ENCODE data around the gene OR51F2.
"Not testable (repeated sequence)": the region's sequence is repeated elsewhere in the genome, so short reads cannot be mapped to it uniquely, and the experiment has no call there.

OR51F2 gene

DNA sequence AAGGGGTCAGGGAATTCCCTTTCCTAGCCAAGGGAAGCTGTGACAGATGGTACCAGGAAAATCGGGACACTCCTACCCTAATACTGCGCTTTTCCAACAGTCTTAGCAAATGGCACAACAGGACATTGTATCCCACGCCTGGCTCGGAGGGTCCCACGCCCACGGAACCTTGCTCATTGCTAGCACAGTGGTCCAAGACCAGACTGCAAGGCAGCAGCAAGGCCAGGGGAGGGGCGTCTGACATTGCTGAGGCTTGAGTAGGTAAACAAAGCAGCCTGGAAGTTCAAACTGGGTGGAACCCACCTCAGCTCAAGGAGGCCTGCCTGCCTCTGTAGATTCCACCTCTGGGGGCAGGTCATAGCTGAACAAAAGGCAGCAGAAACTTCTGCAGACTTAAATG is 33.2 kb downstream of the OR51F2 start:
- H3K4me1 Mint-ChIP-seq; H3K27ac Mint-ChIP-seq; ATAC-seq; H3K9me3 Mint-ChIP-seq; H3K36me3 Mint-ChIP-seq; DNase-seq (ENCODE audit: low spot score in 2 of 2); H3K4me3 Mint-ChIP-seq: not testable (repeated sequence)

DNA sequence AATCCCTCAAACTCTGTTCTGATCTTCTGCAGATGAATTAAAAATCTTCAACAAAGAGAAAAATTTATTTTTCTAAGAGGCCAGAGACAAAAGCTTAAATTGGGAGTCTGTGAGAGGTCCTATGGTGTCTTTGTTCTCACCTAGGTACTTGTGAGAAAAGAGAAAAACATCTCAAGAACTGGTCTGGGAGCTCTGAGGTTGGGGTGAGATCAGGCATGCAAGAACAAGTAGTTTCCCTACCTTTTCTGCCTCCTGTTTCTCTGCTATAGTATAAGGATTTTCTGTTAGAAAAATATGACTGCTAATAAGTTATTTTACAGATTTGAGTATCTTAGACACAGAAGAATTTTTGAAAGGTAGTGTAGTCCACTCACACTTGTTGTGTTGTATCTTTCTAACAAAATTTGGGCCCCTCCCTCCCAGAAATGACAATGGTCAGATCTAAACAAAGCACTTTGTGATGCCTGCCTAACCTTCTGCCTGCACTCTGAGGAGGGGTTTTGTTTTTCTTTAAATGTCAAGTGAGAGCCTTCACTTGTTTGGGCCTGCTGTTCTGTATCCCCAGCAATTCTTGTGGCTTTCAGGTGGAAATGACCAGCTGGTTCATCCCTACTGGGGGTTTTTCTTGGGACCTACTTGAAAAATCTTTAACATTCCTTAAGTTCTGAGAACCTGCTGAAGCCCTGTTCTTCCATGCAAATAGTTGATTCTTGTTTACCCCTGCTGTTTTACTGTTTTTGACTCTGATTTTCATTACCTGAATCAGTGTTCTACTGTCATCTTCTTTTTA is 41.5 kb downstream of the OR51F2 start:
- no peaks in the 10 kb centered on the region for H3K9me3 Mint-ChIP-seq
- H3K4me3 Mint-ChIP-seq, result no peak overlapping the region
- DNase-seq (ENCODE audit: low spot score in 2 of 2) (no peak), ATAC-seq (no peak)
- H3K27ac Mint-ChIP-seq, result no peak overlapping the region
- H3K4me1 Mint-ChIP-seq, result no peaks in the 10 kb centered on the region
- no peaks in the 10 kb centered on the region for H3K36me3 Mint-ChIP-seq

DNA sequence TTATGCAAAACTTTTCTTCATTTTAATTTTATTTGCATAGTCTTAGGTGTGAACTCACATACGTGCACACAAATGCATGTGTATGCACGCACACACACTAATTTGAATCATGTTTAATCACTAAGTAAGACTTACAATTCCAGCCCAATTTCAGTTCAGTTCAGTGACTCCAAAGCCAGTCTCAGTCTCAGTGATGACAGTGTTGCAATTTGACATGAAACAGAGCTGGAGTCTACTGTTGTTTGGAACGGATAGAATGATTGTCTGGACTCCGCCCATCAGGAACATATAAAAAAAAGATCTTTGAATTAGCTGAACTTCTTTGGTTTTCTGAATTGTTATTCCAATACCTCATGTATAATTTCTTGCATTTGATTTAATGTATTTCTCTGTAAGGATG is 42.8 kb downstream of the OR51F2 start:
- no peak for DNase-seq (ENCODE audit: low spot score in 2 of 2)
- no peak overlapping the region for H3K4me3 Mint-ChIP-seq
- H3K9me3 Mint-ChIP-seq, result no peaks in the 10 kb centered on the region
- ATAC-seq, result no peak
- no peaks in the 10 kb centered on the region for H3K36me3 Mint-ChIP-seq
- H3K27ac Mint-ChIP-seq, result no peak overlapping the region
- H3K4me1 Mint-ChIP-seq, result no peaks in the 10 kb centered on the region

DNA sequence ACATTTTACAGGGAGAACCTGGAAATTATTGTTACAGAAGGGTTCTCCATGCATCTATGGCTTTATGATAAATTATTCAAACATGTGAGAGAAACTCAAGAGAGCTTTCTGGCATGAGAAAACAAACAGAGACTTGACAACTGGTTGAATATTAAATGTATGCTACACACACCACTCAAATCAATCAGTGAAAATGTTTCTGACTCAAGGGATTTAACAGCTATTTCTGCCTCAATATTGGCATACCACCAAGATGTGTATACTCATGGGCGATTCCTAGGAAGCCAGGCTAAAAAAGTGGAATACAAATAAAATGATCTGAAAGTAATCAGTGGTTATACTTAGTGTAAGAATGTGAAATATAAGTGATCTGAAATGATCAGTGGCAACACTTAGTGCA is 44.7 kb downstream of the OR51F2 start:
- DNase-seq (ENCODE audit: low spot score in 2 of 2) (no peak), ATAC-seq (no peak)
- Mint-ChIP-seq H3K36me3 (no peaks in the 10 kb centered on the region), H3K9me3 (peaks cover 3% of the 10 kb centered on the region), H3K4me1 (no peaks in the 10 kb centered on the region), H3K27ac (no peak overlapping the region), H3K4me3 (no peak overlapping the region)
